Heart right ventricle (tissue), 16 donors: Measurements from ENCODE around the gene CCDC190. TPM values are rescaled to one million over a fixed set of nuclear protein-coding genes. Genes with fewer than 3 reads are reported as not detected.
"Not testable (repeated sequence)": the region's sequence is repeated elsewhere in the genome, so short reads cannot be mapped to it uniquely, and the experiment has no call there.

Source experiments
- ATAC-seq, 8 donors: fragments of 200-7000 bp; cut with Tn5 transposase; one replicate each; pipeline ENCODE4 v1.9.1; 2020; ENCODE audit warnings: mild to moderate bottlenecking in 8 of 8, moderate library complexity in 8 of 8, moderate number of reproducible peaks in 1 of 8
- DNase-seq, 2 donors: peaks; one replicate each; pipeline ENCODE4 v3.0.0-alpha.2; 2020
- H3K27ac ChIP-seq, 10 donors: fragments of 200-600 bp; sonication (generic) in 2 of 10; one replicate each; pipeline versions ENCODE4 v1.5.0 to v1.8.0; 2020 to 2022; ENCODE audit warnings: mild to moderate bottlenecking in 3 of 10
- H3K27me3 ChIP-seq, 7 donors: fragments of 200-600 bp; one replicate each; pipeline ENCODE4 v1.8.0; 2021 to 2022; ENCODE audit warnings: mild to moderate bottlenecking in 2 of 7
- H3K36me3 ChIP-seq, 9 donors: fragments of 200-600 bp; sonication (generic) in 1 of 9; one replicate each; pipeline versions ENCODE4 v1.5.0 to v1.8.0; 2020 to 2022; ENCODE audit warnings: mild to moderate bottlenecking in 2 of 9
- H3K4me1 ChIP-seq, 9 donors: fragments of 200-600 bp; sonication (generic) in 1 of 9; one replicate each; pipeline versions ENCODE4 v1.5.0 to v1.8.0; 2020 to 2022; ENCODE audit warnings: mild to moderate bottlenecking in 4 of 9
- H3K4me3 ChIP-seq, 10 donors: fragments of 200-600 bp; sonication (generic) in 2 of 10; one replicate each; pipeline versions ENCODE4 v1.5.0 to v1.8.0; 2020 to 2022; ENCODE audit warnings: mild to moderate bottlenecking in 7 of 10, moderate library complexity in 2 of 10
- H3K9me3 ChIP-seq, 11 donors: fragments of 200-600 bp in 10 of 11; sonication (generic) in 2 of 11; one replicate each; pipeline versions ENCODE4 v1.5.0 to v1.8.0; 2013 to 2022; ENCODE audit warnings: mild to moderate bottlenecking in 2 of 11, control low read depth in 1 of 11, moderate library complexity in 1 of 11
- CTCF ChIP-seq, 9 donors: fragments of 200-600 bp; sonication (generic) in 2 of 9; IDR thresholded peaks; one replicate each; pipeline versions ENCODE4 v1.5.0 to v1.8.0; 2021 to 2022; ENCODE audit warnings: antibody characterized with exemption in 9 of 9, mild to moderate bottlenecking in 5 of 9, moderate library complexity in 1 of 9
- WGBS, 2 donors: extraction: QIAGEN DNeasy Blood & Tissue Kit; methylation state at CpG; one replicate each; pipeline ENCODE4 v1.1.7; 2013; ENCODE audit warnings: inconsistent platforms in 1 of 2; 5-methylcytosine and 5-hydroxymethylcytosine counted together
- intact Hi-C, 10 donors: fragments of 100-400 bp; cut with DNase I; formaldehyde crosslinking; loops; one replicate each; pipeline versions ENCODE4 v1.11.1 to v1.14.2; 2022
- polyA plus RNA-seq, 2 donors: library from polyadenylated mRNA; stranded (reverse); fragments of 200-250 nt; gene quantifications; one replicate each; pipeline ENCODE4 v1.2.3, GENCODE V29; 2013
- total RNA-seq, 10 donors: library from RNA; stranded (reverse); fragmentation: NEBNext Ultra II Directional in 3 of 10; extraction: Animal tissue kit (Norgen Biotek cat#: 25700) in 3 of 10; gene quantifications; one replicate each; pipeline versions ENCODE4 v1.2.1 to v1.2.4, GENCODE V29; 2021 to 2023
- donor health status: Arrhythmogenic right ventricular cardiomyopathy.
- donor health status: ischemic (EF 13 %, LVEDD 7.1; RV severe dilation, severe dysfunction).
- donor health status: healthy with polysubstance abuse.
- donor health status: DM: no; HTN: yes; CAD: no.
- donor health status: DM: no; HTN: no; CAD: no.
- donor health status: ischemic (EF 25% LVEDD 6.9; RV normal size, moderate dysfunction).
- donor health status: ischemic (EF 25% LVEDD 5.7; RV mildly dilated, moderate dysfunction).
- donor health status: healthy.
- donor health status: DM: yes; HTN: yes; CAD: no.
- donor health status: Ischemic cardiomyopathy.
- donor health status: ischemic (EF 35%, LVEDD 5.7; RV mildly dilated, moderate dysfunction).
- donor health status: nonischemic (EF 11% LVEDD 7.7; RV severe dilation, severe dysfunction).
- donor health status: DM: yes; HTN: yes; CAD: no.
- donor health status: PGD.
- donor health status: ischemic (EF 29% LVEDD 5.4; RV normal size, mild dysfunction).
- donor health status: nonischemic (EF 23%, LVEDD 6.1; RV moderate dilation, normal function).

CCDC190 gene
- total and polyA plus RNA-seq, 12 donors, result 0.07 to 1.2 (median 0.30) TPM

- Histone ChIP-seq H3K27ac (no peak overlapping the region), H3K27me3 (peaks cover 0 to 45% (median 19%) of the 10 kb centered on the region in 7 donors), H3K4me3 (peak overlapping the region; percentile 12 to 53 (median 46)), H3K9me3 (no peaks in the 10 kb centered on the region), H3K4me1 (peaks cover 0 to 16% (median 9%) of the 10 kb centered on the region in 9 donors), H3K36me3 (no peaks in the 10 kb centered on the region)
- WGBS, 2 donors, result 4% methylated on average over 44 of the region's 44 CpGs
- peak in 1 of 2 donors; percentile 14 for DNase-seq
- peak in 6 of 8 donors; percentile 16 to 68 (median 53) for ATAC-seq
- TF ChIP-seq CTCF (IDR thresholded peaks at IDR 0.05), result no peak
- intact Hi-C loops, result no loop called here
Observed at GRCh38 chr1:162822391-162823200, 38.4 kb downstream of the CCDC190 start.

- H3K9me3 ChIP-seq, intact Hi-C loops, DNase-seq, H3K4me3 ChIP-seq, H3K36me3 ChIP-seq: not testable (repeated sequence)
- ATAC-seq, result peak in 3 of 8 donors; percentile 24 to 53 (median 37)
- Histone ChIP-seq H3K4me1 (peaks cover 0 to 16% (median 9%) of the 10 kb centered on the region in 9 donors), H3K27ac (peak overlapping the region in 1 of 10 donors; percentile 28), H3K27me3 (peaks cover 0 to 28% (median 9%) of the 10 kb centered on the region in 7 donors)
- 81 to 83% methylated on average over 1 of the region's 1 CpG for WGBS, 2 donors
Observed at GRCh38 chr1:162818666-162819065, 42.3 kb downstream of the CCDC190 start.

GRCh38 chr1:162818136-162818535 lies 42.8 kb downstream of the CCDC190 start:
- H3K36me3 ChIP-seq, H3K4me3 ChIP-seq, intact Hi-C loops, DNase-seq, H3K9me3 ChIP-seq: not testable (repeated sequence)
- Histone ChIP-seq H3K4me1 (peaks cover 0 to 15% (median 9%) of the 10 kb centered on the region in 9 donors), H3K27me3 (peaks cover 0 to 23% (median 9%) of the 10 kb centered on the region in 7 donors), H3K27ac (peak overlapping the region in 1 of 10 donors; percentile 28)
- ATAC-seq, result peak in 5 of 8 donors; percentile 42 to 71 (median 58)
- 43 to 56% methylated on average over 2 of the region's 2 CpGs for WGBS, 2 donors

- DNase-seq, H3K9me3 ChIP-seq, H3K27ac ChIP-seq, H3K4me3 ChIP-seq, ATAC-seq, H3K27me3 ChIP-seq, H3K4me1 ChIP-seq, intact Hi-C loops: not testable (repeated sequence)
- H3K36me3 ChIP-seq, result peaks cover 0 to 10% (median 0%) of the 10 kb centered on the region in 9 donors
- 96 to 100% methylated on average over 2 of the region's 2 CpGs for WGBS, 2 donors
Observed at GRCh38 chr1:162812357-162812756, 48.6 kb downstream of the CCDC190 start.

GRCh38 chr1:162807503-162807902 lies 53.5 kb downstream of the CCDC190 start:
- H3K36me3 ChIP-seq, result peaks cover 0 to 54% (median 20%) of the 10 kb centered on the region in 9 donors
- ATAC-seq, H3K4me1 ChIP-seq, H3K4me3 ChIP-seq, DNase-seq, H3K27ac ChIP-seq, H3K27me3 ChIP-seq, H3K9me3 ChIP-seq: not testable (repeated sequence)
- WGBS, 2 donors, result no CpG with 5 or more reads among the region's 2 CpGs
- intact Hi-C loops, result loop anchor here in 3 of 10 donors (10.0 kb wide), 1 partner anchor 193 kb away; no protein-coding TSS in a partner anchor

Other genes with a start within 250 kb of the CCDC190 start
- 10 to 100 TPM; 16.1 to 32.0 (median 22.9) TPM for gene DDR2, start 228.7 kb downstream of the CCDC190 start, total RNA-seq
- 1 to 10 TPM; 5.1 to 9.3 TPM for gene DDR2, start 228.7 kb downstream of the CCDC190 start, polyA plus RNA-seq
- 1 to 10 TPM; 1.7 to 7.2 (median 3.2) TPM for gene HSD17B7, start 70.5 kb downstream of the CCDC190 start, total RNA-seq
- gene HSD17B7, start 70.5 kb downstream of the CCDC190 start, polyA plus RNA-seq, result 10 to 100 TPM in 1 of 2 donors, 1 to 10 TPM in 1; 4.5 to 11.2 TPM
- gene RGS4, start 208.2 kb upstream of the CCDC190 start, total RNA-seq, result 1 to 10 TPM in 8 of 10 donors, under 1 TPM in 2; 0.72 to 7.6 (median 2.0) TPM
- gene RGS4, start 208.2 kb upstream of the CCDC190 start, polyA plus RNA-seq, result 1 to 10 TPM in 1 of 2 donors, under 1 TPM in 1; 0.80 to 1.2 TPM